ENCODE measurements around the gene STT3A. TPM values are rescaled to one million over a fixed set of nuclear protein-coding genes. Genes with fewer than 3 reads are reported as not detected.

Gene STT3A
- total RNA-seq, 1 donor from 2014 or later = 252 TPM

DNA sequence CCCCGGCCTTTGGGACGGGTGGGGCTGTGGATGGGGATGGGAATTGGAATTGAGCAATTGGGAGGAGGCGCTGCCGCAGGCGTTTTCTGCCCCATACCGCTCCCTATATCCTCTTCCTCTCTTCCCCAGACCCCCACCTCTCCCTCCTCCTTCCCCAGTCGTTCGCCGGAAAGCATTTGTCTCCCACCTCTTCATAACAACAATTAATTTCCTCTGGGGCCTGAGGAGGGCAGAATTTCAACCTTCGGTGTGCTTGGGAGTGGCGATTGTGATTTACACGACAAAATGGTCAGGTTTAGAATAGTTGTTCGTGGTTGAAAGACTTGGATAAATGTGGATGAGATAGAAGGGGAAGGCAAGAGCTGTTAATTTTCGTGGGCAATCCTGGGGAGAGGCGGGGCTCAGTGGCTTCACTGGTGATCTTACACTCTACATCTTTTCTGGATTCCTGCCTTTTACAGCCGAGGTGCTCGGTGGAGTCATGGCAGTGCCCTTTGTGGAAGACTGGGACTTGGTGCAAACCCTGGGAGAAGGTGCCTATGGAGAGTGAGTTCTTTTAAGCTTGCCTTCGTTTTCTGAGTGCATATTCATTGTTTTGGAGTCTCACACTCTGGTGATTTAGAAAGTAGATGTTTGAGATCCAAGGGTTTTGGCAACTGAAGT is 33.8 kb downstream of the STT3A start:
- no peaks in the 10 kb centered on the region for H3K27me3 Mint-ChIP-seq (ENCODE audit: low read depth)
- H3K4me3 Mint-ChIP-seq (ENCODE audit: unreplicated experiment) = peak overlapping the region; percentile 84
- TF ChIP-seq CTCF (IDR thresholded peaks at IDR 0.05) = peak; percentile 75

DNA sequence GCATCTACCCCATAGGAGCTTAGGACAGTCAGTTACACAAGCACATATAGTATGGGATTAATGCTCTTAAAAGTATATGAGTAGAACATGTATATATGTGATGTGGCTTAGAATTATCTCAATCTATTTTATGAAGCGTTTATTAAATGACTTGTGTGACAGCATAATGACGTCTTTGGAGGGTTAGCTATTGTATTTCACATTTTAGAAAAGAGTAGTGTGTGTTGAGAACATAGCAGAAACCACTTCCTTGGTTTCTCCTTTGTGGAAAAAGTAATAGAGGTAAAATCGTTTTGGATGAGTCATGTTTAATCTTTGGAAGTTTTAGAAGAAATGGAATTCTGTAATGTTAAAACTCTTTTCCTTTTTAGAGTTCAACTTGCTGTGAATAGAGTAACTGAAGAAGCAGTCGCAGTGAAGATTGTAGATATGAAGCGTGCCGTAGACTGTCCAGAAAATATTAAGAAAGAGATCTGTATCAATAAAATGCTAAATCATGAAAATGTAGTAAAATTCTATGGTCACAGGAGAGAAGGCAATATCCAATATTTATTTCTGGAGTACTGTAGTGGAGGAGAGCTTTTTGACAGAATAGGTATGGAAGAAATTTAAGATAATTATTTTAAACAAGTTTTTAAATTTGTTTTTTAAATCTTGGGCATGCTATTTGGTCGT is 34.7 kb downstream of the STT3A start:
- Mint-ChIP-seq H3K36me3 (ENCODE audit: low read depth) (peaks cover 5% of the 10 kb centered on the region), H3K27me3 (ENCODE audit: low read depth) (no peaks in the 10 kb centered on the region), H3K4me1 (ENCODE audit: low read depth) (peaks cover 35% of the 10 kb centered on the region), H3K4me3 (ENCODE audit: unreplicated experiment) (peak overlapping the region; percentile 84), H3K27ac (ENCODE audit: unreplicated experiment) (peak overlapping the region; percentile 88), H3K9me3 (ENCODE audit: low read depth) (no peaks in the 10 kb centered on the region)
- no peak for DNase-seq (ENCODE audit: low spot score)
- TF ChIP-seq CTCF (IDR thresholded peaks at IDR 0.05) = no peak

More for the DNA sequence above, 33.8 kb downstream of the STT3A start:
- H3K27ac Mint-ChIP-seq (ENCODE audit: unreplicated experiment) = peak overlapping the region; percentile 88
- no peaks in the 10 kb centered on the region for H3K9me3 Mint-ChIP-seq (ENCODE audit: low read depth)
- H3K4me1 Mint-ChIP-seq (ENCODE audit: low read depth) = peaks cover 45% of the 10 kb centered on the region
- DNase-seq (ENCODE audit: low spot score) = no peak
- peaks cover 4% of the 10 kb centered on the region for H3K36me3 Mint-ChIP-seq (ENCODE audit: low read depth)

DNA sequence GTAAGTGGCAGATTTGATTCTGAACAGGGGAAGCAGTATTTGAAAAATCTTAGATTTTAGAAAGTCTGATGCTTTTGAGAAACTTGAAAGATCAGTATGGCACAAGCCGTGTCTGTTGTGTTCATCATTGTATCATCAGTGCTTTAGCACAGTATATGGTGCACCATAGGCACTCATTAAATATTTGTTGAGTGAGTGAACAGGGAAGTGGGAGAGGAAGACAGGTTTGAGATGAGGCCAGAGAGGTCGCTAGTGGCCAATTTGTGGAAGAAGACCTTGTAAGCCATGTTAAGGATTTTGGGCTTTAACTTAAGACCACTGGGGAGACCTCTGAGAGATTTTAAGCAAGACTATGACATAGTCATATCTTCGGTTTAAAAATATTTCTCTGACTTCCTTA is 45.2 kb downstream of the STT3A start:
- no peak overlapping the region for H3K27ac Mint-ChIP-seq (ENCODE audit: unreplicated experiment)
- DNase-seq (ENCODE audit: low spot score) = no peak
- H3K4me3 Mint-ChIP-seq (ENCODE audit: unreplicated experiment) = no peak overlapping the region
- no peaks in the 10 kb centered on the region for H3K27me3 Mint-ChIP-seq (ENCODE audit: low read depth)
- H3K4me1 Mint-ChIP-seq (ENCODE audit: low read depth) = no peaks in the 10 kb centered on the region
- TF ChIP-seq CTCF (IDR thresholded peaks at IDR 0.05) = no peak
- H3K9me3 Mint-ChIP-seq (ENCODE audit: low read depth) = no peaks in the 10 kb centered on the region
- H3K36me3 Mint-ChIP-seq (ENCODE audit: low read depth) = peaks cover 21% of the 10 kb centered on the region

GRCh38 chr11:125638315-125638714 is 45.7 kb downstream of the STT3A start:
- H3K4me1 Mint-ChIP-seq (ENCODE audit: low read depth) = no peaks in the 10 kb centered on the region
- peaks cover 21% of the 10 kb centered on the region for H3K36me3 Mint-ChIP-seq (ENCODE audit: low read depth)

DNA sequence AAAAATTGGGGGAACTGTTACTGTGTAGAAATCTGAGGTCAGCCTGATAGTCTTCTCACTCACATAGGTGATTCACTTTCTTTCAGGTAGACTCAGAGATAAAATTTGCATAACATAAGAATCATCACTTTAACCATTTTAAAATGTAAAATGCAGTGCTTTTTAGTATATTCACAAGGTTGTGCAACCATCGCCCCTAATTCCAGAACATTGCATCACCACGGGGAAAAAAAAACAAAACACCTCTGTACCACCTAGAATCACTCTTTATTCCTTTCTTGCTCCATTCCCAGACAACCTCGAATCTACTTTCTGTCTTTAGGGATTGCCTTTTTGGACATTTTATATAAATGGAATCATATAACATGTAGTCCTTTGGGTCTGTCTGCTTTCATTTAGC is 53.2 kb downstream of the STT3A start:
- Mint-ChIP-seq H3K9me3 (ENCODE audit: low read depth) (no peaks in the 10 kb centered on the region), H3K27me3 (ENCODE audit: low read depth) (no peaks in the 10 kb centered on the region), H3K4me1 (ENCODE audit: low read depth) (no peaks in the 10 kb centered on the region), H3K4me3 (ENCODE audit: unreplicated experiment) (no peak overlapping the region), H3K36me3 (ENCODE audit: low read depth) (peaks cover 24% of the 10 kb centered on the region), H3K27ac (ENCODE audit: unreplicated experiment) (no peak overlapping the region)
- no peak for DNase-seq (ENCODE audit: low spot score)
- TF ChIP-seq CTCF (IDR thresholded peaks at IDR 0.05) = no peak

More at GRCh38 chr11:125638315-125638714, 45.7 kb downstream of the STT3A start:
- H3K27me3 Mint-ChIP-seq (ENCODE audit: low read depth) = no peaks in the 10 kb centered on the region
- H3K27ac Mint-ChIP-seq (ENCODE audit: unreplicated experiment) = no peak overlapping the region
- DNase-seq (ENCODE audit: low spot score) = no peak
- no peaks in the 10 kb centered on the region for H3K9me3 Mint-ChIP-seq (ENCODE audit: low read depth)
- no peak for TF ChIP-seq CTCF (IDR thresholded peaks at IDR 0.05)
- no peak overlapping the region for H3K4me3 Mint-ChIP-seq (ENCODE audit: unreplicated experiment)

Measured in chondrocyte (in vitro differentiated cells).